Ureter (tissue), 1 donor: ENCODE results near the gene HAP1. TPM values are rescaled to one million over a fixed set of nuclear protein-coding genes. Genes with fewer than 3 reads are reported as not detected.

ENCODE experiments used
- total RNA-seq: library from RNA; stranded (reverse); gene quantifications from one replicate; pipeline ENCODE4 v1.2.4, GENCODE V29; 2023
- donor health status: DM: yes; HTN: yes; CAD: no.

The HAP1 gene
- total RNA-seq, 1 donor from 2014 or later, result 0.47 TPM

Other genes starting within 250 kb of the HAP1 start
- not detected for gene KRT36, start 244.7 kb downstream of the HAP1 start, total RNA-seq
- 2,358 TPM for gene KRT13, start 229.0 kb downstream of the HAP1 start, total RNA-seq
- gene KRT15, start 215.8 kb downstream of the HAP1 start, total RNA-seq, result 147 TPM
- gene KRT19, start 206.3 kb downstream of the HAP1 start, total RNA-seq, result 2,124 TPM
- gene KRT9, start 162.6 kb downstream of the HAP1 start, total RNA-seq, result not detected
- 0.52 TPM for gene KRT14, start 147.7 kb downstream of the HAP1 start, total RNA-seq
- 0.73 TPM for gene KRT16, start 121.9 kb downstream of the HAP1 start, total RNA-seq
- gene KRT17, start 110.1 kb downstream of the HAP1 start, total RNA-seq, result 223 TPM
- gene EIF1, start 45.8 kb downstream of the HAP1 start, total RNA-seq, result 1,012 TPM
- not detected for gene GAST, start 22.3 kb downstream of the HAP1 start, total RNA-seq
- gene JUP, start 52.1 kb upstream of the HAP1 start, total RNA-seq, result 277 TPM
- 7.8 TPM for gene P3H4, start 77.3 kb upstream of the HAP1 start, total RNA-seq
- 42.0 TPM for gene FKBP10, start 78.4 kb upstream of the HAP1 start, total RNA-seq
- 36.3 TPM for gene NT5C3B, start 101.6 kb upstream of the HAP1 start, total RNA-seq
- gene KLHL10, start 103.2 kb upstream of the HAP1 start, total RNA-seq, result 0.44 TPM
- 15.6 TPM for gene KLHL11, start 130.8 kb upstream of the HAP1 start, total RNA-seq
- gene ACLY, start 184.3 kb upstream of the HAP1 start, total RNA-seq, result 94.2 TPM
- gene ODAD4, start 196.0 kb upstream of the HAP1 start, total RNA-seq, result 0.75 TPM
- gene CNP, start 232.2 kb upstream of the HAP1 start, total RNA-seq, result 45.7 TPM